Measurements from ENCODE around the gene ZCCHC3. TPM values are rescaled to one million over a fixed set of nuclear protein-coding genes. Genes with fewer than 3 reads are reported as not detected.

ZCCHC3 gene, protein sequence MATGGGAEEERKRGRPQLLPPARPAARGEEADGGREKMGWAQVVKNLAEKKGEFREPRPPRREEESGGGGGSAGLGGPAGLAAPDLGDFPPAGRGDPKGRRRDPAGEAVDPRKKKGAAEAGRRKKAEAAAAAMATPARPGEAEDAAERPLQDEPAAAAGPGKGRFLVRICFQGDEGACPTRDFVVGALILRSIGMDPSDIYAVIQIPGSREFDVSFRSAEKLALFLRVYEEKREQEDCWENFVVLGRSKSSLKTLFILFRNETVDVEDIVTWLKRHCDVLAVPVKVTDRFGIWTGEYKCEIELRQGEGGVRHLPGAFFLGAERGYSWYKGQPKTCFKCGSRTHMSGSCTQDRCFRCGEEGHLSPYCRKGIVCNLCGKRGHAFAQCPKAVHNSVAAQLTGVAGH
- total RNA-seq = 22.0 and 24.1 TPM in 2 replicates
- polyA plus RNA-seq = 13.6 and 14.8 TPM in 2 replicates
- 14.9 and 17.1 TPM in 2 replicates for polyA plus RNA-seq (2011; cell fraction: cytosol; rRNA removed)
- polyA plus RNA-seq (2011; cell fraction: nucleus; rRNA removed) = 10.2 and 11.0 TPM in 2 replicates
- 14.6 and 16.2 TPM in 2 replicates for polyA plus RNA-seq (2012)
- 16.2 and 21.5 TPM in 2 replicates for polyA minus RNA-seq
- polyA minus RNA-seq (2011; cell fraction: cytosol; rRNA and poly(A)+ RNA removed) = 7.0 TPM
- 6.9 and 8.0 TPM in 2 replicates for polyA minus RNA-seq (2011; cell fraction: nucleus; rRNA and poly(A)+ RNA removed)
- Bru-seq, nascent RNA = percentile 91 among the genes with signal in this experiment
- percentile 79 among the genes with signal in this experiment for BruChase-seq, experiment 1, labeled RNA remaining after a 6-hour chase
- BruChase-seq, experiment 2, labeled RNA remaining after a 2-hour chase = percentile 98 among the genes with signal in this experiment
- long read RNA-seq, transcript ZCCHC3-201 (1 exons, 3,354 nt) = major isoform, 512 of 512 reads
- long read RNA-seq, partial matches to known transcripts = 0 of 512 reads
- long read RNA-seq, other reads (novel, unspliced or antisense) = 0 of 512 reads

DNA sequence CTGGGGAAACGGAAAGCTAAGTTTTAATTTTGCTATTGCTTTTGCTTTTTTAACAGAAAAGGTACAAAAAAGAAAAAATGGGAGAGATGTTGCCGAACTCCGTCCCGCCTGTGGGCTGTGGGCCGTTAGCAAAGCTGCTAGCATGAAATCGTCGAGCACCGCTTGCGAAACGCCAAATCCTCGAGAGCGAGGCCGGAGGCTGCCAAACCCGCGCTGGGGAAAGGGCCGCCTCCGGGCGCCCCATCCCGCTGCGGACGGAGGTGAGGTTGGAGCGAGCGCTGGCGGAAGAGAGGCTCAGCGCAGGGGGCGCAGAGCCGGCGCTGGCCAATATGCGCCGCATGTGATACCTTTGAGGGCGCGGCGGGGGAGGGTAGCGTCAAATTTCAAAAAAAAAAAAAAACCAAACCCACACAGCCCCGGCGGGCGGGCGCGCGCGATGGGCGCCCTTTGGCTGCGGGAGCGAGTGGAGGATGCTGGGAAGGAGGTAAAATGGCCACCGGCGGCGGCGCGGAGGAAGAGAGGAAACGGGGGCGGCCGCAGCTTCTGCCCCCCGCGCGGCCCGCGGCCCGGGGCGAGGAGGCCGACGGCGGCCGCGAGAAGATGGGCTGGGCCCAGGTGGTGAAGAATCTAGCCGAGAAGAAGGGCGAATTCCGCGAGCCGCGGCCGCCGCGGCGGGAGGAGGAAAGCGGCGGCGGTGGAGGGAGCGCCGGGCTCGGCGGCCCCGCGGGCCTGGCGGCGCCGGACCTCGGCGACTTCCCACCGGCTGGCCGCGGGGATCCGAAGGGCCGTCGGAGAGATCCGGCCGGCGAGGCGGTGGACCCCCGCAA, at the start of gene ZCCHC3:
ZCCHC3 (plus strand) TSS at position 473 of the 827 bp plus-strand sequence; CDS start at position 490, 17 bp downstream.
- H3K79me2 ChIP-seq (ENCODE audit: control insufficient read depth, insufficient read depth, low read length) = peaks cover 38% of the 10 kb centered on the region
- dilution Hi-C loops (cut with MboI; ENCODE audit: extremely low pct_ligation_motif_present, low sequenced_read_pairs) (no loop called here), intact Hi-C loops (cut with micrococcal nuclease) (loop anchor here (1.0 kb wide), 3 partner anchors 13 to 33 kb away; no protein-coding TSS in a partner anchor)
- H2AFZ ChIP-seq (ENCODE audit: low read depth, low read length) = peak within 1 kb of the TSS; percentile 63
- H3K27ac ChIP-seq (ENCODE audit: insufficient read depth, low read depth, low read length) = peak within 1 kb of the TSS; percentile 83
- H3K4me3 ChIP-seq (replicated peaks in 1 of 3; ENCODE audit: insufficient read depth in 1 of 3, low read depth in 1 of 3, low read length in 3 of 3) = peak within 1 kb of the TSS; percentile 53 to 78 (median 63)
- H3K9me1 ChIP-seq (replicated peaks; ENCODE audit: control insufficient read depth, extremely low read depth, insufficient read depth, low read length) = no peaks in the 10 kb centered on the region
- ChIA-PET CTCF (interaction anchor here (0.9 to 6.2 kb wide), 5 partner anchors 13 to 38 kb away, joined by 3 to 42 read pairs (median 18); partner anchors contain the start of gene SOX12), POLR2A (interaction anchor here (0.6 to 1.5 kb wide), 3 partner anchors 13 to 28 kb away, joined by 4 to 7 read pairs (median 6); partner anchors contain the start of gene SOX12)
- peaks cover 5% of the 10 kb centered on the region for H4K20me1 ChIP-seq (replicated peaks; ENCODE audit: control insufficient read depth, extremely low read depth, insufficient read depth, low read length)
- no peak for TF ChIP-seq EZH2 (IDR thresholded peaks at IDR 0.05; ENCODE audit: borderline replicate concordance, low read depth, low read length, severe bottlenecking)
- TF ChIP-seq JUN (IDR thresholded peaks at IDR 0.05; ENCODE audit: borderline replicate concordance, insufficient read depth, insufficient read length, low read depth) = no peak
- TF ChIP-seq POLR2AphosphoS5 (IDR thresholded peaks at IDR 0.05; ENCODE audit: insufficient read depth, low read depth, low read length) = peak; percentile 89
- TF ChIP-seq, protein P1, sequence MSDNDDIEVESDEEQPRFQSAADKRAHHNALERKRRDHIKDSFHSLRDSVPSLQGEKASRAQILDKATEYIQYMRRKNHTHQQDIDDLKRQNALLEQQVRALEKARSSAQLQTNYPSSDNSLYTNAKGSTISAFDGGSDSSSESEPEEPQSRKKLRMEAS (IDR thresholded peaks at IDR 0.05; ENCODE audit: insufficient read depth, insufficient read length) = peak; percentile 48
- TF ChIP-seq, protein P2, sequence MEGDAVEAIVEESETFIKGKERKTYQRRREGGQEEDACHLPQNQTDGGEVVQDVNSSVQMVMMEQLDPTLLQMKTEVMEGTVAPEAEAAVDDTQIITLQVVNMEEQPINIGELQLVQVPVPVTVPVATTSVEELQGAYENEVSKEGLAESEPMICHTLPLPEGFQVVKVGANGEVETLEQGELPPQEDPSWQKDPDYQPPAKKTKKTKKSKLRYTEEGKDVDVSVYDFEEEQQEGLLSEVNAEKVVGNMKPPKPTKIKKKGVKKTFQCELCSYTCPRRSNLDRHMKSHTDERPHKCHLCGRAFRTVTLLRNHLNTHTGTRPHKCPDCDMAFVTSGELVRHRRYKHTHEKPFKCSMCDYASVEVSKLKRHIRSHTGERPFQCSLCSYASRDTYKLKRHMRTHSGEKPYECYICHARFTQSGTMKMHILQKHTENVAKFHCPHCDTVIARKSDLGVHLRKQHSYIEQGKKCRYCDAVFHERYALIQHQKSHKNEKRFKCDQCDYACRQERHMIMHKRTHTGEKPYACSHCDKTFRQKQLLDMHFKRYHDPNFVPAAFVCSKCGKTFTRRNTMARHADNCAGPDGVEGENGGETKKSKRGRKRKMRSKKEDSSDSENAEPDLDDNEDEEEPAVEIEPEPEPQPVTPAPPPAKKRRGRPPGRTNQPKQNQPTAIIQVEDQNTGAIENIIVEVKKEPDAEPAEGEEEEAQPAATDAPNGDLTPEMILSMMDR (IDR thresholded peaks at IDR 0.05; ENCODE audit: extremely low read depth in 1 of 2, insufficient read depth in 1 of 2, low read depth in 1 of 2, low read length in 2 of 2) = peak in 1 of 2 donors; percentile 17
- TF ChIP-seq POLR2A (IDR thresholded peaks at IDR 0.05; ENCODE audit: low read depth, low read length) = peak; percentile 79
- TF ChIP-seq FOS (IDR thresholded peaks at IDR 0.05; ENCODE audit: borderline replicate concordance, insufficient read depth, low read length) = no peak
- no peak for TF ChIP-seq MYC (IDR thresholded peaks at IDR 0.05; ENCODE audit: low read depth, low read length)
- H3K9ac ChIP-seq (replicated peaks; ENCODE audit: extremely low read depth, insufficient read depth, low read length) = peak within 1 kb of the TSS; percentile 96
- H3K4me1 ChIP-seq (ENCODE audit: control insufficient read depth, extremely low read depth, insufficient read depth, low read length) = peaks cover 33% of the 10 kb centered on the region
- DNase-seq (ENCODE audit: low read depth, low spot score) = peak; percentile 88
- H3K9me3 ChIP-seq (replicated peaks; ENCODE audit: control insufficient read depth, insufficient read depth, low read length) = no peaks in the 10 kb centered on the region
- no peaks in the 10 kb centered on the region for H3K27me3 ChIP-seq (ENCODE audit: control insufficient read depth in 2 of 2, insufficient read depth in 2 of 2, low read length in 2 of 2)
- FAIRE-seq = peak; percentile 90
- no TSS peak for BruUV-seq (replicated peaks)
- H3K36me3 ChIP-seq (ENCODE audit: control insufficient read depth in 2 of 2, extremely low read depth in 1 of 2, insufficient read depth in 2 of 2, low read length in 2 of 2) = no peaks in the 10 kb centered on the region
- peak within 1 kb of the TSS; percentile 96 for H3K4me2 ChIP-seq (ENCODE audit: insufficient read depth, low read length)

Data from endothelial cell of umbilical vein (primary cell).